ENCODE data around the gene MICU2.

- TF ChIP-seq CTCF (IDR thresholded peaks at IDR 0.05) (no peak), POLR2A (IDR thresholded peaks at IDR 0.05) (no peak)
Measured at GRCh38 chr13:21549633-21550032, 54.3 kb downstream of the MICU2 start.
